HG03521 (cell line): ENCODE results near the gene GLYATL1B.
"Not testable (repeated sequence)": the region's sequence is repeated elsewhere in the genome, so short reads cannot be mapped to it uniquely, and the experiment has no call there.

Experiments
- ATAC-seq: cut with Tn5 transposase; IDR thresholded peaks from one replicate; pipeline ENCODE4 v1.9.1; 2021; ENCODE audit warnings: mild to moderate bottlenecking, moderate library complexity; ENCODE audit not compliant: unreplicated experiment

GLYATL1B gene

GRCh38 chr11:59086007-59086406, at the start of gene GLYATL1B:
Gene GLYATL1B, plus strand, starts transcription at chr11:59086307. Its CDS starts 0 bp downstream, at chr11:59086307.
- ATAC-seq, result not testable (repeated sequence)

- not testable (repeated sequence) for ATAC-seq
These were observed 49.6 kb upstream of the GLYATL1B start for GRCh38 chr11:59036542-59036941.

GRCh38 chr11:59037434-59037833, 48.7 kb upstream of the GLYATL1B start:
- ATAC-seq, result not testable (repeated sequence)

- ATAC-seq, result no peak
These were observed 45.5 kb upstream of the GLYATL1B start for GRCh38 chr11:59040607-59041006.

- ATAC-seq, result peak; percentile 63
These were observed 34.7 kb upstream of the GLYATL1B start for GRCh38 chr11:59051383-59051782.

- ATAC-seq, result not testable (repeated sequence)
These were observed 33.8 kb upstream of the GLYATL1B start for GRCh38 chr11:59052355-59052754.

GRCh38 chr11:59053387-59053786, 32.7 kb upstream of the GLYATL1B start:
- ATAC-seq, result peak; percentile 51

- peak; percentile 87 for ATAC-seq
These were observed 27.7 kb upstream of the GLYATL1B start for GRCh38 chr11:59058120-59059033.

GRCh38 chr11:59060096-59060495, 26.0 kb upstream of the GLYATL1B start:
- ATAC-seq, result not testable (repeated sequence)

GRCh38 chr11:59062602-59063529, 23.2 kb upstream of the GLYATL1B start:
- ATAC-seq, result no peak

- not testable (repeated sequence) for ATAC-seq
These were observed 21.9 kb upstream of the GLYATL1B start for GRCh38 chr11:59063996-59064727.

- ATAC-seq, result no peak
These were observed 17.0 kb upstream of the GLYATL1B start for GRCh38 chr11:59069087-59069486.

- ATAC-seq, result peak; percentile 87
These were observed 9.1 kb upstream of the GLYATL1B start for GRCh38 chr11:59076876-59077571.

- ATAC-seq, result no peak
These were observed 7.7 kb upstream of the GLYATL1B start for GRCh38 chr11:59078435-59078834.

GRCh38 chr11:59079086-59079485, 7.0 kb upstream of the GLYATL1B start:
- ATAC-seq, result no peak

- ATAC-seq, result not testable (repeated sequence)
These were observed 5.7 kb upstream of the GLYATL1B start for GRCh38 chr11:59080421-59080820.

- not testable (repeated sequence) for ATAC-seq
These were observed 4.6 kb upstream of the GLYATL1B start for GRCh38 chr11:59081430-59082020.

GRCh38 chr11:59088162-59088561, 2.1 kb downstream of the GLYATL1B start:
- ATAC-seq, result no peak

- not testable (repeated sequence) for ATAC-seq
These were observed 7.5 kb downstream of the GLYATL1B start for GRCh38 chr11:59093576-59093975.

- peak; percentile 76 for ATAC-seq
These were observed 9.1 kb downstream of the GLYATL1B start for GRCh38 chr11:59095225-59095624.
